ENCODE results near the gene ACTL10.
"Not testable (repeated sequence)": the region's sequence is repeated elsewhere in the genome, so short reads cannot be mapped to it uniquely, and the experiment has no call there.

The ACTL10 gene

DNA sequence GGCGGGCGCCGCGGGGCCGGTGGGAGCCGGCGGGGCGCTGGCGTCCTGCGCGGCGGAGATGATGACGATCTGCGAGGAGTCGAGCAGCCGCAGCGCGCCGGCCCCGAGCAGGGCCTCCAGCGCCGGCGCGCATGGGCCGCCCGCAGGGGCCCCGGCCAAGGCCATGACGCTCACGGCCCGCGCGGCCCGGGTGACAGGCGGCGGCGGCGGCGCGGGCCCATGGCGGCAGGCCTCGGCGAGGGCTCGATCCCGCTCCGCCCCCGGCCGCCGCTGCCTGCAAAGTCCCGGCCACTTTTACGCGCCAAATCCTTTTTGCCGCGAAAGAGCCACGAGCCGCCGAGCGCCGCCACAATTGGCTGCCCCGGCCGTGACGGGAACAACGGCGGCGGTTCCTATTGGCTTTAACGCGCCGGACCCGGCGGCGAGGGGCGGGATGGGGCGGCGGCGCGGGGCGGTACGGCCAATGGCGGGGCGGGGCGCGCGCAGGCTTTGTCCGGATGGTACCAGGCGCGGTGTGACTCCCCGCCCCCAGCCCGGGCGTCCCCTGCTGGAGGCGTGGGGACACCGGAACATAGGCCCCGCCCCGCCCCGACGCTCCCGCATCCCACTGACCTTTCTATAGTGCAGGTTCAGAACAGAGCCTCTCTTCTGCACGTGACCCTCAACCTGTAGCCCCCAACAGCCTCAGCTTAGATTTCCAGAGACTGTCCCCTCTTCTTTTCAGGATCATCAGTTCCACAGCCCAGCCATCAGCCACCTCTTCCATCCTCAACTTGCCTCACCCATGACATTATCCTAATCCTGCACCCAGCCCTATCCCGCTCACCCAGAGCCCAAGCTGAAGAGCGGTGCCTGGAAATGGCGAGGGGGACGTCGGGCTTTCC is 19.6 kb downstream of the ACTL10 start, which contains the start of gene E2F1:
TSS of gene E2F1 (minus strand) at position 286 of the 884 bp plus-strand sequence. CDS start at position 165, 121 bp downstream.
- Mint-ChIP-seq H3K27me3 (ENCODE audit: low read depth) (no peaks in the 10 kb centered on the region), H3K4me1 (ENCODE audit: low read depth) (peaks cover 65% of the 10 kb centered on the region)

DNA sequence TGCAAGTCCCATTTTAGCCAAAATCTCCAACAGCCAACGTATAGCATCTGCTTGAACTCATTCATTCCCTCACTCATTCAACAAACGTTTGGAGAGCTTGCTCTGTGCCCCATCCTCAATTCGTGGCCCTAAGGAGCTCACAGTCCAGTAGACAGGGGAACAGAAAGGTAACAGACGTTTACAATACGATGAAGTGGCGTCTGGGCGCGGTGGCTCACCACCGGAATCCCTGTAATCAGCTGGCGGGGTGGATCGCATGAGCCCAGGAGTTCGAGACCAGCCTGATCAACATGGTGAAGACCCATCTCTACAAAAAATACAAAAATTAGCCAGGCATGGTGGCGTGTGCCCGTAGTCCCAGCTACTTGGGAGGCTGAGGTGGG is 20.2 kb downstream of the ACTL10 start:
- Mint-ChIP-seq H3K27me3 (ENCODE audit: low read depth) (no peaks in the 10 kb centered on the region), H3K36me3 (ENCODE audit: low read depth) (peaks cover 7% of the 10 kb centered on the region), H3K4me3 (peak overlapping the region; percentile 84), H3K27ac (peak overlapping the region; percentile 89), H3K9me3 (no peaks in the 10 kb centered on the region), H3K4me1 (ENCODE audit: low read depth) (peaks cover 62% of the 10 kb centered on the region)

More for the DNA sequence above, 19.6 kb downstream of the ACTL10 start, which contains the start of gene E2F1:
- Mint-ChIP-seq H3K4me3 (peak within 1 kb of the TSS; percentile 92), H3K27ac (peak within 1 kb of the TSS; percentile 91), H3K9me3 (no peaks in the 10 kb centered on the region), H3K36me3 (ENCODE audit: low read depth) (peaks cover 10% of the 10 kb centered on the region)

DNA sequence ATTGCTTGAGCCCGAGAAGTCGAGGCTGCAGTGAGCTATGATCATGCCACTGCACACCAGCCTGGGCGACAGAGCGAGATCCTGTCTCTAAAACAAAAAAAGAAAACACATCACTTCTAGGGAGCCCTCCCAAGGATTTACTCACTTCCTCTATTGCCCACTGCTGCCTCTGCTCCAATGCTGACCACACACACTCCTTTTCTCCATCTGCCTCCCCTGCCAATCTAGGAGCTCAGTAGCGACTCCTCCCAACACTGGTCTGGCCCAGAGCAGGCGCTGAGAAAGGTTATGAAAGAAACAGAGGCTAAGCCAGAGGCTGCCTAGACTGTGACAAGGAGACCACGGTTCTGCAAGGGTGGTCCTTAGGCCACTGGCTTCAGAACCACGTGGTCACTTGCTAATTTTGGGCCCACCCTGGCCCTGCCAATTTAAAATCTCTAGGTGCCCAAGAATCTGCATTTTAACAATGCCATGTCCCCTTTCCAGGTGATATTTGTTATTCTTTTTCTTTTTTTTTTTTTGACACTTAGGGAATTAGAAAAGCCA is 20.7 kb downstream of the ACTL10 start:
- Mint-ChIP-seq H3K9me3 (no peaks in the 10 kb centered on the region), H3K4me1 (ENCODE audit: low read depth) (peaks cover 57% of the 10 kb centered on the region), H3K27me3 (ENCODE audit: low read depth) (no peaks in the 10 kb centered on the region), H3K36me3 (ENCODE audit: low read depth) (peaks cover 5% of the 10 kb centered on the region), H3K4me3 (no peak overlapping the region), H3K27ac (peak overlapping the region; percentile 68)

DNA sequence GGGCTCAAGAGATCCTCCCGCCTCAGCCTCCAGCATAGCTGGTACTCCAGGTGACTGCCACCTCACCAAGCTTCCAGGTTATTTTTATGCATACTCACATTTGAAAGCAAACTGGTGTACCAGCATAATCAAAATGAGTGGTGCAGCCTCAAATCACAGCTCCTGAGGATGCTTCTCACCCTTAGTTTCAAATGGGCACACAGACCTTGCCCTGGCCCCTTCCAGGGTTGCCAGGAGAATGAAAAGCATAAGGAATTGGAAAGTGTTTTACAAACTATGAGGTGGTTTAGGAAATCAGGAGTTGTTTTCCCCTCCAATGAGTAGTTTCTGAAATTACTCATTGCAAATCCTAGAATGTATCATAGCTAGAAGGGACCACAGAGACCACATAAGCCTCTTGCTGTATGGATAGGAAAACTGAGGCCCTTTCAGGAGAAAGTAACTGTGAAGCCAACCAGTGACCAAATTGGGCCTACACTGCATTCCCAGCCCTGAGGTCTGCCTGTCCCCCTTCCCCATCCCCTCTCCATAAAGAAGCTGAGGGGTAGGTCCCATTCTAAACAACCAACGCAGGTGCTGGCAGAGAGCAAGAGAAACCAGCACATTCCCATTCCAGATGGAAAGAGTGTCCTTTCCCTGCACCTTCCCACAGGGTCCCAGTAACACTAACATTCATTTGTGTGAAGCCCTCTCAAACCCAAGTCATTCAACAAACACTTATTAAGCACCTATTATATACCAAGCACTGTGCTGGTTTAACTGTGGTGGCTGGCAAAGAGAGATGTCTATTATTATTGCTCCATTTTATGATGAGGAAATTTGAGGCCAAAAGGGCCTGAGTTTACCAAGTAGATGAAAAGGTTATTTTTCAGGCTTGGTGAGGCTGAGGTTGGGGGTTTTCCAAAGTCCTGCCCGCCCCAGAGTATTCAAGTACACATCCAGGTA is 21.5 kb downstream of the ACTL10 start:
- peaks cover 53% of the 10 kb centered on the region for H3K4me1 Mint-ChIP-seq (ENCODE audit: low read depth)
- no peaks in the 10 kb centered on the region for H3K9me3 Mint-ChIP-seq
- H3K27ac Mint-ChIP-seq: peak overlapping the region; percentile 86
- H3K4me3 Mint-ChIP-seq: peak overlapping the region; percentile 9
- H3K36me3 Mint-ChIP-seq (ENCODE audit: low read depth): peaks cover 2% of the 10 kb centered on the region
- H3K27me3 Mint-ChIP-seq (ENCODE audit: low read depth): no peaks in the 10 kb centered on the region

DNA sequence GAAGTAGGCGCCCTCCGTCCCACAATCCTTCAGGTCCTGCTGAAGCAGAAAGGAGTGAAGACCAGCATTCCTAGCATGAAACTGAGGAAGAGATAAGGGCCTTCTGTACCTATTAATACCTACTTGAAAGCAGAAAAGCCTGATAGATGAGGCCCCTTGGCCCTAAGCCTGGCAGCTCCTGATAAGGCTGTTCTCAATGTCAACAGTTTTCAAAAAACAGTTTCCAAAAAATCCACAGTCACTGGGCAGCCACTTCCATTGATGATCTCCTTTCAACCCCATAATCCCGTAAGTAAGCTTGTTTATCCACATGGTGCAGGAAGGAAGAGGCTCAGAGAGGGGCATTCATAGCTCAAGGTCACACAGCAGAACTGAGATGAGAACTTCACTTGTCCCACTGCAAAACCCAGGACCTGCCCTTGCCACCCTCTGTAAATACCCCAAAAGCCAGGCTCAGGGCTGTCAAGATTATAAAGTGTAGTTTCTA is 22.2 kb downstream of the ACTL10 start:
- Mint-ChIP-seq H3K36me3 (ENCODE audit: low read depth) (peaks cover 2% of the 10 kb centered on the region), H3K27ac (peak overlapping the region; percentile 86), H3K4me1 (ENCODE audit: low read depth) (peaks cover 52% of the 10 kb centered on the region), H3K27me3 (ENCODE audit: low read depth) (no peaks in the 10 kb centered on the region), H3K4me3 (no peak overlapping the region), H3K9me3 (no peaks in the 10 kb centered on the region)

DNA sequence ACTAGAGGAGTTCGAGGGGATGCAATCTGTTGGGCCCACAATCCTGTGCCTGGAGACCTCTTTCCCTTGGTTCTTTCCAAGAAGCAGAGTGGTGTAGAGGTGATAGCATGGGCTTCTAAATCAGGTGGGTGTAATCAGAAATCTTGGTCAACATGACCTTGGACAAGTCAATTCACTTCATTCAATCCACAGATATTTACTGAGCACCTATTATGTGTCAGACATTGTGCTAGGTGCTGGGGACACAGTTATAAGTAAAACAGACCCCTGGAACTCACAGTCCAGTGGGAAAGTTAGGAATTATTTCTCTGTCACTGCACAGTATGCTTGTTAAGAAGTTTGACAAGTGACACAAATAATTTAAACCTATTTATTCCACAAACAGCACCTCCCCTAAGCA is 22.8 kb downstream of the ACTL10 start:
- H3K4me3 Mint-ChIP-seq: peak overlapping the region; percentile 72
- H3K27me3 Mint-ChIP-seq (ENCODE audit: low read depth): no peaks in the 10 kb centered on the region
- peak overlapping the region; percentile 94 for H3K27ac Mint-ChIP-seq
- H3K4me1 Mint-ChIP-seq (ENCODE audit: low read depth): peaks cover 47% of the 10 kb centered on the region
- H3K9me3 Mint-ChIP-seq: no peaks in the 10 kb centered on the region
- H3K36me3 Mint-ChIP-seq (ENCODE audit: low read depth): peaks cover 2% of the 10 kb centered on the region

DNA sequence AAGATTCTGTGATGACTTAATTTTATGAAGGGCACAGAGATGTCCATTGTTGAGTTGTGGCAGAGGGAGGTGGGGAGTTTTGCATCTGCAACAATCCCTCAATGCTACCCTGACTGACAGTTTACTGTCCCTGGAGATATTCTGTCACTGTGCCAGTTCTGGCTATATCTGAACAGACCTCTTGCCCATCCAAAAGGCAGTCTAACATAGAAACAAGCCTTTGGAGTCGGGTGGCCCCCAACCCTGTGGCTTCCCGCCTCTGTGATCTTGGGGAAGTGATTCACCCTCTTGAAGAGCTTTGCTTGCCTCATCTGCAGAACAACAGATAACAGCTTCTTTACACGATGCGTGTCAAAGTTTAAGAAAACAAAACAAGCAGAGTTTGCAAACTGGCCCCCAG is 23.2 kb downstream of the ACTL10 start:
- peak overlapping the region; percentile 94 for H3K27ac Mint-ChIP-seq

DNA sequence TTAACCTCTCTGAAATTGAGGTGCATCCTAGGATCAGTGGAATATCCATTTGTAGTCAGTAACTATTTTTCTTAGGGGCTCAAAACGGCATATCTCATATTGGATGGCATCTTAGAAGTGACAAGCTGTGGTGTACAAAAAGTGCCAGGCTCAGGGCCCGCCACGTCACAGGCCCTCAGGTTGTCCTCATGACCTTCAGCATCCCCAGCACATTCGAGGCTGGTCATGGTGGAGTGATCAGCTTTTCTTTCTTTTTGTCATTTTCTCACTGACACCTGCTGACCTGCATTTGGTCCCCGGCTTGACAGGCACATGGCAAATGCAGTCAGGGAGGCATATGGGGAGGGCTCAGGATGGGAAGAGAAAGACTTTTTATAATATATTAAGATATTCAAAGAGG is 26.5 kb downstream of the ACTL10 start:
- H3K4me3 Mint-ChIP-seq: no peak overlapping the region
- H3K36me3 Mint-ChIP-seq (ENCODE audit: low read depth): no peaks in the 10 kb centered on the region
- H3K4me1 Mint-ChIP-seq (ENCODE audit: low read depth): peaks cover 25% of the 10 kb centered on the region
- peaks cover under 1% of the 10 kb centered on the region for H3K9me3 Mint-ChIP-seq
- H3K27me3 Mint-ChIP-seq (ENCODE audit: low read depth): no peaks in the 10 kb centered on the region
- peak overlapping the region; percentile 55 for H3K27ac Mint-ChIP-seq

More for the DNA sequence above, 23.2 kb downstream of the ACTL10 start:
- H3K9me3 Mint-ChIP-seq: no peaks in the 10 kb centered on the region
- H3K27me3 Mint-ChIP-seq (ENCODE audit: low read depth): no peaks in the 10 kb centered on the region
- H3K4me1 Mint-ChIP-seq (ENCODE audit: low read depth): peaks cover 43% of the 10 kb centered on the region
- peak overlapping the region; percentile 72 for H3K4me3 Mint-ChIP-seq
- peaks cover 2% of the 10 kb centered on the region for H3K36me3 Mint-ChIP-seq (ENCODE audit: low read depth)

DNA sequence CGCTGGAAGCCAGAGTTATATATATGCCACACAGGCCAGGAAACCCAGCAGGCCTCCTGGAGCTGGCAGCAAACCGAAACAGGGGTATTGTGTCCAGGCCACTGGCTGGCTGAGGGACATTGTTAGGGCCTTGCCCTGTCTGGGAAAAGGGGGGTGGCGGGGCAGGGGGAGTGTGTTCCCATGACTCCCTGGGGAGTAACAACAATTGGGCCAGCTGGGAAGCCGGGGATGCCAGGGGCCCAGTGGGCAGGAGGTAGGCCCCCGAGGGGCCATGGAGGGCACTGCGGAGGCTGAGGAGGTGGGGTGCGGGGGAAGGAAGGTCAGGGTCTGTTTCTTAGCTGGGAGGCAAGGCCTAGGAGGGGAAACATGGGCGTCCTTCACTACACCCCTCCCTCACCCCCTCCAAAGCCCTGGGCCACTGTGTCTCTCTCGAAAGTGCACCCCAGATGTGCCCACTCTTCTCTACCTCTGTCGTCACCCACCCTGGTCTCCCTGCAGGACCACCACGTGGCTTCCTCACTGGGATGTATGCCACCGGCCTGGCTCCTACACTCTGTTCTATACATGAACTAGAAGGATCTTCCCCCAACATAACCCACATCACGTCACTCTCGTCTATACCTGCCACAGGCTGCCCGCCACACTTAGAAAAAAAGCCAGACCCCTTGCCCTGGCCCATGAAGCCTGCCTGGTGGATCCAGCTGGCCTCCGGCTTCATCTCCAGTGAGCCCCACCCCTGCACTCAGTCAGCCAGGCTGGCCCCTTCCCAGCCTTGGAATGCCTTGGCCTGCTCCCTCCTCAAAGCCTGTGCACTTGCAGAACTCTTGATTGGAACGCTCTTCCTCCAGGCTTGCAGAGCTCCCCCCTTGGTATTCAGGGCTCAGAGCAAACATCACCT is 27.2 kb downstream of the ACTL10 start:
- H3K4me1 Mint-ChIP-seq (ENCODE audit: low read depth): peaks cover 18% of the 10 kb centered on the region
- H3K9me3 Mint-ChIP-seq: peaks cover 3% of the 10 kb centered on the region
- H3K27me3 Mint-ChIP-seq (ENCODE audit: low read depth): no peaks in the 10 kb centered on the region
- peak overlapping the region; percentile 38 for H3K4me3 Mint-ChIP-seq
- H3K36me3 Mint-ChIP-seq (ENCODE audit: low read depth): peaks cover 1% of the 10 kb centered on the region
- H3K27ac Mint-ChIP-seq: no peak overlapping the region

DNA sequence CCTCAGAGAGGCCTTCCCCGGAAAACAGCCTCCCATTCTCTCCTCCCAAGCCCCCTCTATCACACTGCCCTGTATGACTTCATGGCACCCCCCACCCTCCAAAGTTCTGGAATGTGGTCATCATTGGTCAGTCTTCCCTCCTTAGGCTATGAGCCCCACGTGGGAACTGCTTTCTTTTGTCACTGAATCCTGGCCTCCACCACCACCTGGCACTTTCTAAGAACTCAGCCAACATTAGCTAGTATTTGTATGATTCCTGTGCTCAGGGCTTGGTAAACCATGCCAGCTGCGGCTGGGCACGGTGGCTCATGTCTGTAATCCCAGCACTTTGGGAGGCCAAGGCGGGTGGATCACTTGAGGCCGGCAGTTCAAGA is 27.9 kb downstream of the ACTL10 start:
- peaks cover 3% of the 10 kb centered on the region for H3K9me3 Mint-ChIP-seq
- peaks cover 1% of the 10 kb centered on the region for H3K36me3 Mint-ChIP-seq (ENCODE audit: low read depth)
- no peak overlapping the region for H3K27ac Mint-ChIP-seq
- no peak overlapping the region for H3K4me3 Mint-ChIP-seq
- H3K27me3 Mint-ChIP-seq (ENCODE audit: low read depth): no peaks in the 10 kb centered on the region
- peaks cover 11% of the 10 kb centered on the region for H3K4me1 Mint-ChIP-seq (ENCODE audit: low read depth)

DNA sequence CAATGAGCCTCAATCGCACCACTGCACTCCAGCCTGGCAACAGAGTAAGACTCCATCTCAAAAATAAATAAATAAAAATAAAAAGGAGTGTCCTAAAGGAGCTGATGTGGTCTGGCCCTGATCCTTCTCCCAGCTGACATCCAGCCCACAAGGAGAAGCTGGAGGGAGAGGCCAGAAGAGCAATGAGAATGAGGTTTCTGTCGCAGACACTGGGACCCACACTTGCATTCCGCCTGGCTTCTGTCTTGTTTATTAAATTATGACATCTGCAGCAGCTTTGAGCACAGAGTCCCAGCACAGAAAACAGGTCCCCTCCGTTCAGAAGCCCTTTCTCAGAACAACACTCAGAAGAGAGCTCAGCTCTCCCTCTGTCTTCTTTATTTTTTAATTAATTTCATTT is 29.7 kb downstream of the ACTL10 start:
- no peak overlapping the region for H3K4me3 Mint-ChIP-seq
- peaks cover 2% of the 10 kb centered on the region for H3K4me1 Mint-ChIP-seq (ENCODE audit: low read depth)
- peaks cover 3% of the 10 kb centered on the region for H3K9me3 Mint-ChIP-seq
- peaks cover 1% of the 10 kb centered on the region for H3K36me3 Mint-ChIP-seq (ENCODE audit: low read depth)
- no peaks in the 10 kb centered on the region for H3K27me3 Mint-ChIP-seq (ENCODE audit: low read depth)
- no peak overlapping the region for H3K27ac Mint-ChIP-seq

DNA sequence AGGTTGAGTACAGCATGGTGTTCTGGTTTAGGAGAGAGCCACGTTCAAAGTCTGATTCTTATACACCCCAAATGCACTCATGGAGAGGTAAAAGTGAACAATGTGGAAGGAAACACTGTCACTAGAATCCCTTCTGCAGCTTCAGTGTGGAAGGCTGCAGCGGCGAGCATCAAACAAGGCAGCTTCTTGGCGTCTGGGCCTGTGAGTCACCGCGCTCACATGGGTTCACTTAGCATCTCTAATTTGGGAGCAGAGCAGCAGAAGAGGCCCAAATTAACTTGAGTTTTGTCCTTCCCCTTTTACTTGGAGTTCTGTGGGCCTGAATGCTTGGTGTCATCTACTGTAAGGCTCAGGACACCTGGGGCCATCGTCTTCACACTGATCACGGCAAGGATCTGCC is 30.4 kb downstream of the ACTL10 start:
- Mint-ChIP-seq H3K27ac (no peak overlapping the region), H3K4me1 (ENCODE audit: low read depth) (no peaks in the 10 kb centered on the region), H3K4me3 (no peak overlapping the region), H3K9me3 (peaks cover 3% of the 10 kb centered on the region), H3K27me3 (ENCODE audit: low read depth) (no peaks in the 10 kb centered on the region), H3K36me3 (ENCODE audit: low read depth) (peaks cover 1% of the 10 kb centered on the region)

DNA sequence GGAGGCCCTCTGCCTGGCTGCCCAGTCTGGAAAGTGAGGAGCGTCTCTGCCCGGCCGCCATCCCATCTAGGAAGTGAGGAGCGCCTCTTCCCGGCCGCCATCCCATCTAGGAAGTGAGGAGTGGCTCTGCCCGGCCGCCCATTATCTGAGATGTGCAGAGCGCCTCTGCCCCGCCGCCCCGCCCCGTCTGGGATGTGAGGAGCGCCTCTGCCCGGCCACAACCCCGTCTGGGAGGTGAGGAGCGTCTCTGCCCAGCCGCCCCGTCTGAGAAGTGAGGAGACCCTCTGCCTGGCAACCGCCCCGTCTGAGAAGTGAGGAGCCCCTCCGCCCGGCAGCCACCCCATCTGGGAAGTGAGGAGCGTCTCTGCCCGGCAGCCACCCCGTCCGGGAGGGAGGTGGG is 32.2 kb downstream of the ACTL10 start:
- not testable (repeated sequence) for H3K9me3 Mint-ChIP-seq; H3K36me3 Mint-ChIP-seq (ENCODE audit: low read depth); H3K4me1 Mint-ChIP-seq (ENCODE audit: low read depth); H3K4me3 Mint-ChIP-seq; H3K27me3 Mint-ChIP-seq (ENCODE audit: low read depth); H3K27ac Mint-ChIP-seq

Data from T-helper 1 cell treated with Interleukin-12 subunit alpha and Interleukin-12 subunit beta and Interleukin-4 antibody, amounts not matched to agents 30 μg/mL and 1 μg/mL, for 36 hours (primary cell).